ACHN (cell line): ENCODE results near the gene ZNF554.
A peak's percentile ranks its signal among the peaks of the same experiment; 100 is the strongest.

ENCODE experiments used
- DNase-seq: peaks from one replicate; pipeline ENCODE4 v3.0.0-alpha.2; 2015
- in situ Hi-C: cut with HindIII; loops from 2 replicates; pipeline ENCODE4 v1.10.0; 2017; ENCODE audit warnings: low sequenced_read_pairs, low pct_ligation_motif_present, low pct_unique_long_range_greater_than_20kb

Gene ZNF554

GRCh38 chr19:2819540-2820111 lies at the start of gene ZNF554:
TSS of gene ZNF554 (plus strand) at chr19:2819868. CDS start at chr19:2820072, 204 bp downstream.
- in situ Hi-C loops, result no loop called here
- DNase-seq, result peak; percentile 92

DNA sequence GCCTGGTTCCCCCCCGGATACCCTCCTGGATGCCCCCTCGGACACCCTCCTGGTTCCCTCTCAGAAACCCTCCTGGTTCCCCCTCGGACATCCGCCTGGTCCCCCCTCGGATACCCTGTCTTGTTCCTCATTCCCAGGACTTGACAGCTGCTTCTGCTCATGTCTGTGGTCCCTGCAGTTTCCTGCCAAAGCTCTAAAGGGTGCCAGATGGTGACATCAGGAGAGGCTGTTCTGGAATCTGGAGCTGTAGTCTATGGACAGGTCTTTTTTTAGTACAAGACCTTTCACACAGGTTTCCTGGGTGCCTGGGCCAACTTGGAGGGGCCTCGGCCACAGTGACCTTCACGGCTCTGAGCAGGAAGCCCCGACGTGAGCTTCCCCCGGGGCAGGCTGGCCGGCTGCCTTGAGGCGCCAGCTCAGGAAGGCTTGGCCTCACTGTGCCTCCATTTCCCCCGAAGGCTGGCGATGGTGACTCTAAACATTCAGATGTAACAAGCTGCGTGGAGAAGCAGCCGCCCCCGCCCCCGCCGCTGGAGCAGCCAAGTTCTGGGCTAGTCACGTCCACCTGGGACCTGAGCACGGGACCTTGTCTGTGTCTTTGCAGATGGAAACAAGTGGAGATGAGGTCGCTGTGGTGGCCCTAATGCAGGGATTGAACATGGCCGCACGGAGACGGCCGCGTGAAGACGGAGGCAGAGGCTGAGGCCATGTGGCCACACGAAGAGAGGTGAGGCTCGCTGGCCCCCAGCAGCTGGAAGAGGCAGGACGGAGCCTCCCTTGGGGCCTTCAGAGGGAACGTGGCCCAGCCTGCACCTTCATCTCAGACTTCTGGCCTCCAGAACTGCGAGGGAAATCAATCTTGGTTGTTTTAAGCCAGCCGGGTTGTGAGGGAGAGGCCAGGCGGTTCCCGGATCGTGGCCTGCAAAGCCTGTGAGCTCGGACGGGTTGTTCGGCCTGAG lies 49.3 kb upstream of the ZNF554 start:
- DNase-seq, result no peak
- in situ Hi-C loops, result no loop called here

- DNase-seq, result no peak
- in situ Hi-C loops, result no loop called here
These were observed 47.6 kb upstream of the ZNF554 start for GRCh38 chr19:2771786-2772674.

- in situ Hi-C loops, result no loop called here
- no peak for DNase-seq
These were observed 45.5 kb upstream of the ZNF554 start for GRCh38 chr19:2774083-2774679.

DNA sequence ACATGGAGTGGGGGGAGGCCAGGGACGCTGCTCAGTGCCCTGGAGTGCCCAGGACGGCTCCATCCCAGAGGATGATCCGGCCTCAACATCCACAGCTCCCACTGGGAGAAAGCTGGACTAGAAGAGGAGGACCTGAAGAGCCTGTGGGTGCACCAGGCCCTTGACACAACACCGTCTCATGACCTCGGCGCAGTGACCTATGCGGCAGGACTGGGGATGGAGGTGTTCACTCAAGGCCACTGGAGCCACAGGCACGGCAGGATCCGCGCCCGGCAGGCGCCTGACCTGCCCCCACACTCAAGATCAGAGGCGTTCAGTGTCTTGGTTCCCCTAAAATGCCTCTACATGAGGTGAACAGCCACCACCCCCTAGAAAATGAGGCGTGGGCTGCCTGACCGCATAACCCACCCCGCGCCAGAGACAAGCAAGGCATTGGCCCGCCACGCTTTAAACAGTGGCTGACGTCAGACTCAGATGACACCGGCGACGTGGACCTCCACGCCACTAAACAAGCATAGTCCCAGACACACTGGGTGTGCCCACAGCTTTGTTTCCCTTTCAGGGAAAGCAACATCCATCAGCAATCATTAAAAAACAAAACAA lies 44.6 kb upstream of the ZNF554 start:
- DNase-seq, result no peak
- in situ Hi-C loops, result no loop called here

- in situ Hi-C loops, result no loop called here
- peak; percentile 11 for DNase-seq
These were observed 43.9 kb upstream of the ZNF554 start for GRCh38 chr19:2775556-2776430.

- in situ Hi-C loops, result no loop called here
These were observed 41.5 kb upstream of the ZNF554 start for GRCh38 chr19:2777952-2778683.

DNA sequence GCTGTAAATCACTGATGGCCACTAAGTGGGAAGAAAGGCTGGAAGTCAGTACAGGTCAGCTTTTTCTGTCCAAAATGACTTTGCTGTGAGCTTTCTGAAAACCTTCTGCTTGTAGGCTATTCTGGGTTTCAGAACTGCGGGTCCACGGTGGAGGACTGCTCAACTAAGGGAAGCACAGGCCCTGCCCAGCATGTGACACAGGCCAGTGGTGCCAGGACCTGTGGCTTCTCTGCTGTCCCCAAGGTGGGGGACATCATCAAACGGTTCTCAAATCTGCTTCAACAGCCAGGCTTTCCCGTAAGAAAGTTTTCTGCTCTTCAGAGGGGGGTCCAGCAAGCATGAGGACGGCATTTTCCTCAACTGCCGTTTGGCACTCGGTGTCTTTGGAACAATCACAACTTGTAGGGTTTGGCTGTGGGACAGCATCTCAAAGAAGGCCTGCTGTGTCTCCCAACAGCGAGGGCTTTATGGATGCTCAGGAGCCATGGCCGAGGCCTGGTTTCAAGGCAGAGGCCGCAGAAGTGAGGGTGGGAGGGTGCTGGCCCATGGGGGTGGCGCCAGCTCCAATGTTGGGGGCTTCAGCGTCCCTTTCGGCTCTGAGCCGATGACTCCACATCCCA lies 40.4 kb upstream of the ZNF554 start:
- in situ Hi-C loops, result no loop called here
- no peak for DNase-seq

More at GRCh38 chr19:2777952-2778683, 41.5 kb upstream of the ZNF554 start:
- DNase-seq, result no peak

GRCh38 chr19:2780284-2780683 lies 39.4 kb upstream of the ZNF554 start:
- DNase-seq, result no peak
- in situ Hi-C loops, result no loop called here

DNA sequence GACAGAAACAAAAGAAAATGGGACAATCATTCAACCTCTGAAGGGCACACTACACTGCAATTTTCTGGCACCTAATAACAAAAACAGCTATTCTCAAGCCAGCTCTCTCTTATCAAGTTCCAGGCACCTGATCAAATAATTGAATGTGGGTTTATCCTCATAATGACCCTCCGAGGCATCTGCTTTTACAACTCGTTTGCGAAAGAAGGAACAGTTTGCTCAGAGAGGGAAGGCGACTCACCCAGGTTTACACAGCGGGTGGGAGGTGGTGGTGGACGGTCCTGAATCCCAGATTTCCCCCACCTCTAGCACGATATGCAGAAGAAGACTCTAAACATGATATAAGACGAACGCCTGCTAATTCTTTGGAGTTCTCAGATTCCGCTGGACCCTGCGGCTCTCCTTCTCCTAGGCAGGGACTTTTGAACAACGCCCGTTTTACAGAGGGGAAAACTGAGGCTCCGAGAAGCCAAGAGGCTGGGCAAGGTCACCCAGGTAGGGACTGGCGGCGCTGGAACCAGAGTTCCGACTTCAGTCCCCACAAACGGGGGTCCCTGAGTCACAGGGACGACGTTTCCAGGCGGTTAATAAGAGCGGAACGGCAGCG lies 37.2 kb upstream of the ZNF554 start:
- DNase-seq, result no peak
- in situ Hi-C loops, result no loop called here

DNA sequence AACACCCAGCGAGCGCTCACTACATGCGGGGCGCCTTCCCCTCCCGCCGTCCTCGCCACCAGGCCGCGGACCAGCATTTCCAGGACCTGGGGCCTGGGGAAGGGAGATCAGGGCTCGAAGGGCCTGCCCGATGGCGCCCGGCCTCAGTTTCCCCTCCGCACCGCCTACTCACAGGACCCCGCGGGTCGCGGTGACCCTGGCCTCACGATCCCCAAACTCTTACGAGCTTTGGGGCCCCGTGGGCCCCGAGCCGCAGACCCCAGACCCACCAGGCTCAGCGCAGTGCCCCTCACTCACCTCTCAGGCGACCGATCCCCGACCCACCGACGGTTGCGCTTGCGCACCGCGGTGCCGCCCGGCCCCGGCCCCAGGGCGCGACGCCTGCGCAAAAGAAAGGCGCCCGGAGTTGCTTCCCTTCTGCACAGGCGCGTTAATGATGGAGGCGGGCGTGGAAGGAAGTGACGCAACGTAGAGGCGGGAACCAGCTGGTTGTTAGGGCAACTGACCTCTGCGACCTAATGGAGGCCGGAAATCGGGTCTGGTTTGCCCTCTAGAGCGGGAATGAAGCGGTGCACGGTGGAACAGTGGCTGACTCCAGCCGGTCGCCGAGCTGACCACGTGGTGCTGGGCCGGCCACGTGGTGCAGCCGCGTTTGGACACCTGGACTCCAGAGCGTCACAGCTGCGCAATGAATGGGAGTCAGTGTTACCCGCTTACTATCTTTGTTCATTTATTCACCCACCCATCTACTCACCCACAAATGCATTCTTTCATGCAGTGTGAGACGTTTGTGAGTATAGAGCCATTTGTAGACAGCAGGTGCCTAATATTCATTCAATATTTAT lies 36.5 kb upstream of the ZNF554 start, which contains the start of gene SGTA:
Gene SGTA (minus strand): TSS at position 338 of the 845 bp plus-strand sequence. CDS start 14,205 bp downstream, outside the sequence.
- peak; percentile 98 for DNase-seq
- in situ Hi-C loops, result no loop called here

GRCh38 chr19:2783781-2784145 lies 35.9 kb upstream of the ZNF554 start:
- DNase-seq, result no peak
- in situ Hi-C loops, result no loop called here

DNA sequence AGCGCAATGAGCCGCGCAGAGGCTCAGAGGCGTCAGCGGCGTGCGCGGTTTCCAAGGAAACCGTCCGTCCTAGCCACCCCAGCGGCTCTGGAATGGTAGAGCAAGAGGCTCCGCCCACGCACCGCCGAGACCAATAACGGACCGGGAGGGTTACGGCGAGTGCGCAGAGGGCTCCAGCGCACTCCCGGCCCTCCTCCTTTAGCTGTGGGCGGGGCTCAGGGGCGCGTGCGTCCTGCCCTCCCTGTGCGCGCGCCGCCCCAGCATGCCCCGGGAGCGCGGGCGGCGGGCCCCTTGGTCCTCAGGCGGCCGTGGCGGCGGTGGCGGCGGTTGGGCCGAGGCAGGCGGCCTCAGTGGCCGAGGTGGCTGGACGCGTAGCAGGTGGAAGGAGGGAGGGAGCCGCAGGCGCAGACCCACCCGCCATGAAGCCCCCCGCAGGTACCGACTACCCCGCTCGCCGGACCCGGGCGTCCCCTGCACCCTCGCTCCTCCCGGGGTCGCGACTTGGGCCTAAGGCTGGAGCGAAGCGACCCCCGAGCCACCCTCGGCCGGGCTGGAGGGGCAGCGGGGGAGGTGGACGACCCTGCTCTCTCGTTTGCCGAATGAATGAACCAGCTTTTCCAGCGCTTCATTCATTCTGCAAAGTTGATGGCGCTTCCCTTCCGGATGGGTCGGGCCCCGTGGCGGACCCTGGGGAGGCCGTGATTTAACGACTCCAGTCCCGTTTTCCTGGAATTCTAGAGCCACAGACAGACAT lies 34.2 kb upstream of the ZNF554 start, which contains the start of gene THOP1:
Gene THOP1 (plus strand): TSS at position 260 of the 754 bp plus-strand sequence. CDS start 160 bp downstream, at position 420.
- in situ Hi-C loops, result no loop called here

DNA sequence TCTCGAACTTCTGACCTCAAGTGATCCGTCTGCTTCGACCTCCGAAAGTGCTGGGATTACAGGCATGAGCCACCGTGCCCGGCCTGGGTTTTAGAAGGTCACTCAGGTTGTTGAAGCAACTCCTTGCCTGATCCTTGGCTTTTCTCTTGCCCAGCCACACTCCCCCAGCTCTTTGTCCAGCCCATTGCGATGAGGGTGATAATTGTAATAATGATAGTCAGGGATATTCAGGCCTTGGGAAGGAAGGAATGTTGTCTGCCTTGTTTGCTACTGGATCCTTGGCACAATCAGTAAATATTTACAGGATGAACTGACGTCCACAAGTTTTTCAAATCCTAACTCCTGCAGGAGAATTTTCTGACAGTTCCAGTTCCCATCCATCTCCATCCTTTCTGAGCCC lies 32.6 kb upstream of the ZNF554 start:
- in situ Hi-C loops, result no loop called here
- no peak for DNase-seq

More for the DNA sequence above, 34.2 kb upstream of the ZNF554 start, which contains the start of gene THOP1:
- peak; percentile 98 for DNase-seq
